Karpas-422 (cell line): ENCODE data around the gene C12orf76. TPM values are rescaled to one million over a fixed set of nuclear protein-coding genes. Genes with fewer than 3 reads are reported as not detected.
"Not testable (repeated sequence)": the region's sequence is repeated elsewhere in the genome, so short reads cannot be mapped to it uniquely, and the experiment has no call there.

Source experiments
- DNase-seq: peaks from one replicate; pipeline ENCODE4 v3.0.0-alpha.2; 2015
- H2AFZ ChIP-seq: fragments of 200-600 bp; sonication (generic); 2 replicates; pipeline ENCODE4 v1.6.1; 2014; ENCODE audit warnings: antibody characterized with exemption, low read length, mixed read lengths
- H3K27ac ChIP-seq: fragments of 200-600 bp; sonication (generic); 2 replicates; pipeline ENCODE4 v1.5.1; 2014; ENCODE audit warnings: mild to moderate bottlenecking, low read length, moderate library complexity
- H3K27me3 ChIP-seq: fragments of 200-600 bp; sonication (generic); 2 replicates; pipeline ENCODE4 v1.6.1; 2014; ENCODE audit warnings: low read length, mixed read lengths
- H3K36me3 ChIP-seq: fragments of 200-600 bp; sonication (generic); 2 replicates; pipeline ENCODE4 v1.6.1; 2014; ENCODE audit warnings: low read length, mixed read lengths; ENCODE audit not compliant: insufficient read depth
- H3K4me1 ChIP-seq: fragments of 200-600 bp; sonication (generic); 2 replicates; pipeline ENCODE4 v1.6.1; 2014; ENCODE audit warnings: mild to moderate bottlenecking, low read length, mixed read lengths
- H3K4me2 ChIP-seq: fragments of 200-600 bp; sonication (generic); 2 replicates; pipeline ENCODE4 v1.6.1; 2014; ENCODE audit warnings: low read length, low read depth, mild to moderate bottlenecking; ENCODE audit not compliant: poor library complexity, severe bottlenecking
- H3K4me3 ChIP-seq: fragments of 200-600 bp; sonication (generic); 2 replicates; pipeline ENCODE4 v1.5.1; 2014; ENCODE audit warnings: mild to moderate bottlenecking, antibody characterized with exemption, low read length, mixed read lengths
- H3K79me2 ChIP-seq: fragments of 200-600 bp; sonication (generic); 2 replicates; pipeline ENCODE4 v1.6.1; 2014; ENCODE audit warnings: mild to moderate bottlenecking, low read length, mixed read lengths
- H3K9ac ChIP-seq: fragments of 200-600 bp; sonication (generic); 2 replicates; pipeline ENCODE4 v1.6.0; 2014; ENCODE audit warnings: low read length
- H3K9me2 ChIP-seq: fragments of 200-600 bp; sonication (generic), shearing (Covaris generic); replicated peaks from 2 replicates; pipeline ENCODE4 v1.6.0; 2014; ENCODE audit warnings: mild to moderate bottlenecking, low read length, moderate library complexity; ENCODE audit not compliant: insufficient read depth
- H3K9me3 ChIP-seq: fragments of 300-700, 200-600 bp; sonication (generic); 2 replicates; pipeline ENCODE4 v1.6.1; 2014; ENCODE audit warnings: low read length, mixed read lengths
- H4K20me1 ChIP-seq: fragments of 200-600 bp; sonication (generic); 2 replicates; pipeline ENCODE4 v1.6.1; 2014; ENCODE audit warnings: mild to moderate bottlenecking, antibody characterized with exemption, low read length, low read depth; ENCODE audit not compliant: insufficient read depth
- total RNA-seq: library from RNA; depleted of rRNA; stranded (reverse); fragments of >200 nt; shearing (Covaris generic); gene quantifications from 2 replicates; pipeline ENCODE4 v1.2.3, GENCODE V29; 2014; ENCODE audit warnings: low replicate concordance; rRNA removed

Gene C12orf76
- total RNA-seq, result 12.8 and 24.6 TPM in 2 replicates

- no peaks in the 10 kb centered on the region for H3K9me3 ChIP-seq
- H3K9me2 ChIP-seq, result no peaks in the 10 kb centered on the region
- H3K36me3 ChIP-seq, result no peaks in the 10 kb centered on the region
- peaks cover 35% of the 10 kb centered on the region for H3K79me2 ChIP-seq
- peak; percentile 99 for DNase-seq
- peak within 1 kb of the TSS; percentile 90 for H3K4me3 ChIP-seq
- H3K4me2 ChIP-seq, result peak within 1 kb of the TSS; percentile 98
- peak within 1 kb of the TSS; percentile 82 for H3K9ac ChIP-seq
- peak within 1 kb of the TSS; percentile 87 for H3K27ac ChIP-seq
- peaks cover 29% of the 10 kb centered on the region for H3K4me1 ChIP-seq
- no peaks in the 10 kb centered on the region for H4K20me1 ChIP-seq
- H3K27me3 ChIP-seq, result no peaks in the 10 kb centered on the region
- H2AFZ ChIP-seq, result peak within 1 kb of the TSS; percentile 51
These were observed at the start of gene C12orf76 for GRCh38 chr12:110048242-110049027. C12orf76 (minus strand) TSS chr12:110048522; CDS start chr12:110048495, 27 bp downstream.

GRCh38 chr12:110093631-110094311, 45.4 kb upstream of the C12orf76 start:
- Histone ChIP-seq H3K4me1 (no peaks in the 10 kb centered on the region), H3K4me3 (no peak overlapping the region), H3K9ac (no peak overlapping the region), H3K9me2 (no peaks in the 10 kb centered on the region), H3K4me2 (no peak overlapping the region), H3K27me3 (no peaks in the 10 kb centered on the region), H4K20me1 (no peaks in the 10 kb centered on the region), H3K27ac (no peak overlapping the region), H2AFZ (no peak overlapping the region), H3K9me3 (no peaks in the 10 kb centered on the region), H3K36me3 (no peaks in the 10 kb centered on the region), H3K79me2 (no peaks in the 10 kb centered on the region)
- no peak for DNase-seq

GRCh38 chr12:110091136-110091711, 42.9 kb upstream of the C12orf76 start:
- H4K20me1 ChIP-seq, result no peaks in the 10 kb centered on the region
- no peak overlapping the region for H3K9ac ChIP-seq
- no peaks in the 10 kb centered on the region for H3K9me2 ChIP-seq
- no peaks in the 10 kb centered on the region for H3K4me1 ChIP-seq
- no peaks in the 10 kb centered on the region for H3K36me3 ChIP-seq
- H3K9me3 ChIP-seq, result no peaks in the 10 kb centered on the region
- no peak for DNase-seq
- no peak overlapping the region for H3K4me3 ChIP-seq
- H2AFZ ChIP-seq, result no peak overlapping the region
- no peak overlapping the region for H3K4me2 ChIP-seq
- no peak overlapping the region for H3K27ac ChIP-seq
- no peaks in the 10 kb centered on the region for H3K27me3 ChIP-seq
- no peaks in the 10 kb centered on the region for H3K79me2 ChIP-seq

- Histone ChIP-seq H3K9ac (no peak overlapping the region), H3K9me3 (no peaks in the 10 kb centered on the region), H2AFZ (no peak overlapping the region), H3K4me3 (no peak overlapping the region), H3K4me1 (no peaks in the 10 kb centered on the region), H3K4me2 (no peak overlapping the region), H3K36me3 (no peaks in the 10 kb centered on the region), H3K9me2 (no peaks in the 10 kb centered on the region; the same call in 1 of the 2 replicates), H4K20me1 (no peaks in the 10 kb centered on the region), H3K79me2 (no peaks in the 10 kb centered on the region), H3K27me3 (no peaks in the 10 kb centered on the region), H3K27ac (no peak overlapping the region)
- no peak for DNase-seq
These were observed 42.2 kb upstream of the C12orf76 start for GRCh38 chr12:110090266-110091135.

- no peaks in the 10 kb centered on the region for H3K4me1 ChIP-seq
- H3K27ac ChIP-seq, result no peak overlapping the region
- H3K9ac ChIP-seq, result no peak overlapping the region
- no peaks in the 10 kb centered on the region; the same call in 1 of the 2 replicates for H3K9me2 ChIP-seq
- H4K20me1 ChIP-seq, result no peaks in the 10 kb centered on the region
- DNase-seq, result no peak
- H3K4me3 ChIP-seq, result no peak overlapping the region
- H3K27me3 ChIP-seq, result no peaks in the 10 kb centered on the region
- no peak overlapping the region for H2AFZ ChIP-seq
- H3K9me3 ChIP-seq, result no peaks in the 10 kb centered on the region
- H3K79me2 ChIP-seq, result no peaks in the 10 kb centered on the region
- no peaks in the 10 kb centered on the region for H3K36me3 ChIP-seq
- no peak overlapping the region for H3K4me2 ChIP-seq
These were observed 40.6 kb upstream of the C12orf76 start for GRCh38 chr12:110088936-110089335.

GRCh38 chr12:110088216-110088615, 39.9 kb upstream of the C12orf76 start:
- H3K79me2 ChIP-seq, H4K20me1 ChIP-seq, DNase-seq, H3K4me3 ChIP-seq, H3K36me3 ChIP-seq, H3K27ac ChIP-seq, H2AFZ ChIP-seq, H3K4me1 ChIP-seq, H3K9me3 ChIP-seq, H3K4me2 ChIP-seq, H3K27me3 ChIP-seq, H3K9ac ChIP-seq, H3K9me2 ChIP-seq: not testable (repeated sequence)

- H2AFZ ChIP-seq, result no peak overlapping the region
- H3K36me3 ChIP-seq, result no peaks in the 10 kb centered on the region
- H3K9me3 ChIP-seq, result no peaks in the 10 kb centered on the region
- no peaks in the 10 kb centered on the region; the same call in 1 of the 2 replicates for H3K9me2 ChIP-seq
- H3K4me2 ChIP-seq, result no peak overlapping the region
- no peak overlapping the region for H3K4me3 ChIP-seq
- H3K79me2 ChIP-seq, result no peaks in the 10 kb centered on the region
- H3K27ac ChIP-seq, result no peak overlapping the region
- H3K4me1 ChIP-seq, result peaks cover 5% of the 10 kb centered on the region
- H3K27me3 ChIP-seq, result no peaks in the 10 kb centered on the region
- H4K20me1 ChIP-seq, result no peaks in the 10 kb centered on the region
- no peak for DNase-seq
- no peak overlapping the region for H3K9ac ChIP-seq
These were observed 36.1 kb upstream of the C12orf76 start for GRCh38 chr12:110084314-110085015.
